Endothelial cell of umbilical vein (primary cell): Measurements from ENCODE around the gene MIA. TPM values are rescaled to one million over a fixed set of nuclear protein-coding genes. Genes with fewer than 3 reads are reported as not detected.
"Not testable (repeated sequence)": the region's sequence is repeated elsewhere in the genome, so short reads cannot be mapped to it uniquely, and the experiment has no call there.

Experiments used
- BruUV-seq: library from RNA; stranded (reverse); fragments of 400-500 nt; replicated peaks from 2 replicates; lab custom pipeline; 2021; lab: Mats Ljungman, UMichigan
- CTCF ChIA-PET: fragments of 300-600, 350-600 bp; sonication (Branson Sonifier 250); formaldehyde crosslinking; loops from one replicate; lab custom pipeline; 2021; ENCODE audit warnings: antibody characterized with exemption, inconsistent platforms; lab: Charles Lee
- POLR2A ChIA-PET: fragments of 300-600, 350-600 bp; sonication (Branson Sonifier 250); formaldehyde crosslinking; loops from one replicate; lab custom pipeline; 2021; ENCODE audit warnings: antibody characterized with exemption, inconsistent platforms; lab: Charles Lee
- DNase-seq: peaks from one replicate; pipeline ENCODE4 v3.0.0-alpha.2; 2011; ENCODE audit warnings: low read depth, low spot score
- FAIRE-seq: peaks from 2 replicates; lab custom pipeline; 2011; peaks lifted over from hg19 to GRCh38; lab: Jason Lieb, UNC
- H2AFZ ChIP-seq: 2 replicates; pipeline ENCODE4 v1.6.0; 2012; ENCODE audit warnings: low read depth, low read length, control low read depth, inconsistent platforms
- H3K27ac ChIP-seq: 2 replicates; pipeline ENCODE4 v1.5.1; 2011; ENCODE audit warnings: low read depth, mild to moderate bottlenecking, control low read depth, low read length, moderate library complexity; ENCODE audit not compliant: insufficient read depth
- H3K27me3 ChIP-seq, 2 experiments: 2 replicates each; pipeline versions ENCODE4 v1.6.0 to v1.6.1; 2011; ENCODE audit warnings: low read length in 2 of 2, mixed read lengths in 1 of 2; ENCODE audit not compliant: control insufficient read depth in 2 of 2, insufficient read depth in 2 of 2
- H3K36me3 ChIP-seq, 2 experiments: 2 replicates in 1 of 2; 3 replicates in 1 of 2; pipeline ENCODE4 v1.5.1; 2011; ENCODE audit warnings: low read length in 2 of 2, mild to moderate bottlenecking in 1 of 2, moderate library complexity in 1 of 2; ENCODE audit not compliant: control insufficient read depth in 2 of 2, insufficient read depth in 2 of 2; ENCODE audit errors: extremely low read depth in 1 of 2
- H3K4me1 ChIP-seq: 3 replicates; pipeline ENCODE4 v1.5.1; 2011; ENCODE audit warnings: mild to moderate bottlenecking, low read length; ENCODE audit not compliant: control insufficient read depth, insufficient read depth; ENCODE audit errors: extremely low read depth
- H3K4me2 ChIP-seq: 2 replicates; pipeline ENCODE4 v1.6.1; 2011; ENCODE audit warnings: low read length, control low read depth, mixed read lengths; ENCODE audit not compliant: insufficient read depth
- H3K4me3 ChIP-seq, 3 experiments: fragments of 200-600 bp in 1 of 3; sonication (generic), shearing (Covaris generic) in 1 of 3; replicated peaks in 1 of 3; 2 replicates each; pipeline ENCODE4 v1.5.1; 2011 to 2016; ENCODE audit warnings: control low read depth in 3 of 3, low read length in 3 of 3, mild to moderate bottlenecking in 2 of 3, inconsistent platforms in 1 of 3, low read depth in 1 of 3, moderate library complexity in 1 of 3; ENCODE audit not compliant: insufficient read depth in 1 of 3
- H3K79me2 ChIP-seq: 2 replicates; pipeline ENCODE4 v1.6.0; 2012; ENCODE audit warnings: low read length, inconsistent platforms; ENCODE audit not compliant: control insufficient read depth, insufficient read depth
- H3K9ac ChIP-seq: replicated peaks from 2 replicates; pipeline ENCODE3; 2011; ENCODE audit warnings: low read length, control low read depth; ENCODE audit not compliant: insufficient read depth; ENCODE audit errors: extremely low read depth
- H3K9me1 ChIP-seq: replicated peaks from 3 replicates; pipeline ENCODE4 v1.6.0; 2011; ENCODE audit warnings: mild to moderate bottlenecking, low read length; ENCODE audit not compliant: control insufficient read depth, insufficient read depth; ENCODE audit errors: extremely low read depth
- H3K9me3 ChIP-seq: replicated peaks from 2 replicates; pipeline ENCODE4 v1.5.1; 2012; ENCODE audit warnings: low read length, inconsistent platforms; ENCODE audit not compliant: control insufficient read depth, insufficient read depth
- H4K20me1 ChIP-seq: replicated peaks from 2 replicates; pipeline ENCODE3; 2011; ENCODE audit warnings: mild to moderate bottlenecking, low read length; ENCODE audit not compliant: control insufficient read depth, insufficient read depth; ENCODE audit errors: extremely low read depth
- CTCF ChIP-seq, 2 donors: IDR thresholded peaks; 1 replicate in 1 of 2; 2 replicates in 1 of 2; pipeline ENCODE4 v1.5.1; 2011; ENCODE audit warnings: low read length in 2 of 2, mild to moderate bottlenecking in 2 of 2, moderate library complexity in 2 of 2, control low read depth in 1 of 2, inconsistent platforms in 1 of 2, low read depth in 1 of 2; ENCODE audit not compliant: insufficient read depth in 1 of 2; ENCODE audit errors: extremely low read depth in 1 of 2
- EZH2 ChIP-seq: IDR thresholded peaks from 2 replicates; pipeline ENCODE4 v1.6.1; 2012; ENCODE audit warnings: borderline replicate concordance, low read depth, mild to moderate bottlenecking, moderate library complexity, low read length, inconsistent platforms; ENCODE audit not compliant: severe bottlenecking
- FOS ChIP-seq: IDR thresholded peaks from 2 replicates; pipeline ENCODE4 v1.6.1; 2011; ENCODE audit warnings: mild to moderate bottlenecking, low read length, moderate library complexity, borderline replicate concordance; ENCODE audit not compliant: insufficient read depth
- GATA2 ChIP-seq: IDR thresholded peaks from 2 replicates; pipeline ENCODE4 v1.7.0; 2011; ENCODE audit warnings: low read depth, mild to moderate bottlenecking, moderate library complexity, mixed read lengths, low read length; ENCODE audit not compliant: insufficient read length, insufficient read depth
- JUN ChIP-seq: IDR thresholded peaks from 2 replicates; pipeline ENCODE4 v1.6.1; 2011; ENCODE audit warnings: borderline replicate concordance, low read depth; ENCODE audit not compliant: insufficient read length, insufficient read depth
- MAX ChIP-seq: IDR thresholded peaks from 2 replicates; pipeline ENCODE4 v1.6.1; 2011; ENCODE audit not compliant: insufficient read depth, insufficient read length
- MYC ChIP-seq: IDR thresholded peaks from one replicate; pipeline ENCODE4 v1.6.1; 2011; ENCODE audit warnings: mild to moderate bottlenecking, low read depth, low read length
- POLR2A ChIP-seq: IDR thresholded peaks from 2 replicates; pipeline ENCODE4 v1.6.1; 2012; ENCODE audit warnings: low read depth, mild to moderate bottlenecking, control low read depth, low read length
- POLR2AphosphoS5 ChIP-seq: IDR thresholded peaks from 2 replicates; pipeline ENCODE4 v1.6.1; 2012; ENCODE audit warnings: low read depth, mild to moderate bottlenecking, control low read depth, low read length, moderate library complexity; ENCODE audit not compliant: insufficient read depth
- dilution Hi-C: fragments of 300-500 bp; cut with MboI; formaldehyde crosslinking; loops from one replicate; pipeline ENCODE4 v1.15.0; 2019; ENCODE audit warnings: low sequenced_read_pairs; ENCODE audit not compliant: extremely low pct_ligation_motif_present
- intact Hi-C: fragments of 100-400 bp; cut with micrococcal nuclease; formaldehyde crosslinking; loops from one replicate; pipeline ENCODE4 v1.10.0; 2022
- polyA plus RNA-seq, 4 experiments: library from polyadenylated mRNA; depleted of rRNA in 3 of 4; stranded (reverse) in 3 of 4; unstranded in 1 of 4; fragments of >200 nt; gene quantifications; 2 replicates each; pipeline versions ENCODE4 v1.2.1 to v1.2.3, GENCODE V29; 2011 to 2012; ENCODE audit warnings: missing spikeins in 1 of 4
- total RNA-seq: library from RNA; stranded (reverse); gene quantifications from 2 replicates; pipeline ENCODE4 v1.2.3, GENCODE V29; 2021

MIA gene
- total and polyA plus RNA-seq, 2 donors (not counting 3 experiments of a cell fraction or from before 2014, with no cell fraction given) = 0.32 TPM; not detected in 1

GRCh38 chr19:40812571-40812970 lies 37.2 kb downstream of the MIA start:
- H3K27ac ChIP-seq, H3K4me2 ChIP-seq, H2AFZ ChIP-seq, H3K27me3 ChIP-seq, DNase-seq, H3K9me1 ChIP-seq, intact Hi-C loops, H4K20me1 ChIP-seq, H3K79me2 ChIP-seq, H3K9ac ChIP-seq, H3K4me3 ChIP-seq, H3K9me3 ChIP-seq, BruUV-seq, FAIRE-seq, dilution Hi-C loops: not testable (repeated sequence)
- POLR2A ChIA-PET = interaction anchor here (0.7 kb wide), 1 partner anchor 167 kb away, joined by 3 read pairs; no protein-coding TSS in a partner anchor
- Histone ChIP-seq H3K36me3 (peaks cover 9 to 17% of the 10 kb centered on the region in 2 experiments), H3K4me1 (peaks cover 10% of the 10 kb centered on the region)
- CTCF ChIA-PET = interaction anchor here (1.5 to 2.1 kb wide), 2 partner anchors 14 to 149 kb away, joined by 3 to 5 read pairs; partner anchors contain the start of gene EGLN2

GRCh38 chr19:40813182-40813581 lies 37.9 kb downstream of the MIA start:
- Histone ChIP-seq H4K20me1 (no peaks in the 10 kb centered on the region), H3K27me3 (peaks cover 3 to 8% of the 10 kb centered on the region in 2 experiments), H2AFZ (no peak overlapping the region), H3K4me2 (no peak overlapping the region), H3K9ac (no peak overlapping the region), H3K79me2 (peaks cover 5% of the 10 kb centered on the region), H3K36me3 (peaks cover 9 to 11% of the 10 kb centered on the region in 2 experiments), H3K9me3 (no peaks in the 10 kb centered on the region), H3K9me1 (no peaks in the 10 kb centered on the region), H3K4me3 (no peak overlapping the region), H3K4me1 (peaks cover 10% of the 10 kb centered on the region), H3K27ac (no peak overlapping the region)
- POLR2A ChIA-PET = no interaction called here
- FAIRE-seq (no peak), DNase-seq (no peak)
- CTCF ChIA-PET = interaction anchor here (1.5 kb wide), 1 partner anchor 150 kb away, joined by 3 read pairs; no protein-coding TSS in a partner anchor
- no TSS peak for BruUV-seq
- intact Hi-C loops = no loop called here
- TF ChIP-seq GATA2 = no peak
- TF ChIP-seq MYC = no peak
- TF ChIP-seq CTCF (IDR thresholded peaks at IDR 0.05; ENCODE audit: extremely low read depth in 1 of 2, insufficient read depth in 1 of 2, low read depth in 1 of 2, low read length in 2 of 2) = no peak
- no peak for TF ChIP-seq POLR2AphosphoS5
- TF ChIP-seq JUN = no peak
- no peak for TF ChIP-seq POLR2A
- TF ChIP-seq FOS = no peak
- TF ChIP-seq EZH2 = no peak
- TF ChIP-seq MAX = no peak
- dilution Hi-C loops = no loop called here
